Prostate gland (tissue), 2 donors: ENCODE results near the gene CEP126. TPM values are rescaled to one million over a fixed set of nuclear protein-coding genes. Genes with fewer than 3 reads are reported as not detected.
A peak's percentile ranks its signal among the peaks of the same experiment; 100 is the strongest.

ENCODE experiments used
- DNase-seq: peaks from one replicate; pipeline ENCODE4 v3.0.0-alpha.2; 2019; ENCODE audit warnings: low spot score
- H3K27ac ChIP-seq, 2 donors: fragments of 200-600 bp; sonication (generic); 2 replicates each; pipeline ENCODE4 v1.5.1; 2017 to 2019
- H3K27me3 ChIP-seq: fragments of 200-600 bp; sonication (generic); replicated peaks from 2 replicates; pipeline ENCODE4 v1.5.1; 2019; ENCODE audit not compliant: insufficient read depth
- H3K36me3 ChIP-seq, 2 donors: fragments of 200-600 bp; sonication (generic); 1 replicate in 1 of 2; 2 replicates in 1 of 2; pipeline versions ENCODE4 v1.5.1 to v1.8.1; 2017 to 2019
- H3K4me1 ChIP-seq: fragments of 200-600 bp; sonication (generic); replicated peaks from 2 replicates; pipeline ENCODE4 v1.5.1; 2019
- H3K4me3 ChIP-seq, 2 donors: fragments of 200-600 bp; sonication (generic); 2 replicates each; pipeline ENCODE4 v1.5.1; 2017 to 2019
- H3K9me3 ChIP-seq: fragments of 200-600 bp; sonication (generic); 2 replicates; pipeline ENCODE4 v1.5.1; 2017
- POLR2A ChIP-seq: fragments of 450-650 bp; IDR thresholded peaks from one replicate; pipeline ENCODE4 v1.6.1; 2016; ENCODE audit warnings: antibody characterized with exemption, mild to moderate bottlenecking
- POLR2AphosphoS5 ChIP-seq: sonication (generic); formaldehyde crosslinking; IDR thresholded peaks from one replicate; pipeline ENCODE4 v1.6.1; 2017; ENCODE audit warnings: antibody characterized with exemption
- WGBS: methylation state at CpG from one replicate; pipeline ENCODE4 v1.1.5; 2018; 5-methylcytosine and 5-hydroxymethylcytosine counted together
- intact Hi-C: fragments of 100-400 bp; cut with DNase I; formaldehyde crosslinking; loops from one replicate; pipeline ENCODE4 v1.14.2; 2022
- total RNA-seq, 2 donors: library from RNA; depleted of rRNA; stranded (reverse); fragments of >200 nt; gene quantifications; one replicate each; pipeline ENCODE4 v1.1.0, GENCODE V29; 2016
- TF ChIP-seq, protein P1 (sequence below), 4 experiments: fragments of 200-600 bp in 2 of 4; fragments of 450-650 bp in 2 of 4; sonication (generic) in 2 of 4; IDR thresholded peaks; 1 replicate in 3 of 4; 2 replicates in 1 of 4; pipeline ENCODE4 v1.5.1; 2016 to 2019; ENCODE audit warnings: antibody characterized with exemption in 4 of 4, mild to moderate bottlenecking in 2 of 4, moderate library complexity in 2 of 4

Gene CEP126
- total RNA-seq, 2 donors from 2014 or later: 2.0 to 15.2 TPM

DNA sequence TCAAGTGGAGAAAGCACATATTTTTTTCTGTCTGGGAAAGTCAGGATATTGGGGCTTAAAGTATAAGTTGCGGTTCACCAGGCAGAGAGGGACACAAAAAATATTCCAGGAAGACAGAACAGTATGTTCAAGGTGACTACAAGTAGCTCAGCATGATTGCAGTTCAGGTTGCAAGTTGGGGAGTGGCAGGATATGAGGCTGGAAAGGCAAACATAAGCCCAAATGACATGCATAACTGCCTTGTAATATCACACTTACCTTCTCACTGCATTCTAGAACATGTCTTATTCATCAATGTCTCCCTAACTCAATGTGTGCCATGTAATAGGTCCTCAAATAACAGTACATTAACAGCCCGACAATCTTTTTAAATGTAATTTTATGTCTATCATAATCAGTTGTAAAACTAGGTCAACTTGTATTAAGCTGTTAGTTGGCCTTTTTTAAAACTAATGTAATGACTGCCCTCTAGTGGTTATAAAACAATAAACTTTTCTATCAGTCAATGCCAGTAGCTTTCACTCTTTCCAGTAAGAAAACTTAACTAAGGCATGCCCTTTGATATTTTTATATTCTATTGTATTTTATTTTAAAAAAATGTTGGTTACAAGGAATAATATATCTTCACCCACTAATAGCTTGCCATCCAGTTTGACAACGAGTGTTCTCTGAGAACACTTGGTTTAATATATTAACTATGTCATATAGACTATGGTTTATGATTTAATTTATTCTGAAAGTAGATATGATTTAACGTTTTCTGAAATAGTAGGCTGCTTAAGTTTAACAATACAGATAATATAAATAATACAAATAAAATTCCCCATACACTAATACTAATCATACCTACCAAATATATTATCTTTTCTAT, 93.0 kb downstream of the CEP126 start:
- H3K36me3 ChIP-seq: no peaks in the 10 kb centered on the region
- intact Hi-C loops: loop anchor here (2.0 kb wide), 1 partner anchor 145 kb away; no protein-coding TSS in a partner anchor
- H3K4me1 ChIP-seq: no peaks in the 10 kb centered on the region
- 22% methylated on average over 4 of the region's 4 CpGs for WGBS
- no peak overlapping the region for H3K4me3 ChIP-seq
- H3K27me3 ChIP-seq: no peaks in the 10 kb centered on the region
- H3K27ac ChIP-seq: peak overlapping the region in 1 of 2 donors; percentile 28
- H3K9me3 ChIP-seq: no peaks in the 10 kb centered on the region
- TF ChIP-seq POLR2A (no peak), POLR2AphosphoS5 (peak; percentile 70)
- TF ChIP-seq, protein P1, sequence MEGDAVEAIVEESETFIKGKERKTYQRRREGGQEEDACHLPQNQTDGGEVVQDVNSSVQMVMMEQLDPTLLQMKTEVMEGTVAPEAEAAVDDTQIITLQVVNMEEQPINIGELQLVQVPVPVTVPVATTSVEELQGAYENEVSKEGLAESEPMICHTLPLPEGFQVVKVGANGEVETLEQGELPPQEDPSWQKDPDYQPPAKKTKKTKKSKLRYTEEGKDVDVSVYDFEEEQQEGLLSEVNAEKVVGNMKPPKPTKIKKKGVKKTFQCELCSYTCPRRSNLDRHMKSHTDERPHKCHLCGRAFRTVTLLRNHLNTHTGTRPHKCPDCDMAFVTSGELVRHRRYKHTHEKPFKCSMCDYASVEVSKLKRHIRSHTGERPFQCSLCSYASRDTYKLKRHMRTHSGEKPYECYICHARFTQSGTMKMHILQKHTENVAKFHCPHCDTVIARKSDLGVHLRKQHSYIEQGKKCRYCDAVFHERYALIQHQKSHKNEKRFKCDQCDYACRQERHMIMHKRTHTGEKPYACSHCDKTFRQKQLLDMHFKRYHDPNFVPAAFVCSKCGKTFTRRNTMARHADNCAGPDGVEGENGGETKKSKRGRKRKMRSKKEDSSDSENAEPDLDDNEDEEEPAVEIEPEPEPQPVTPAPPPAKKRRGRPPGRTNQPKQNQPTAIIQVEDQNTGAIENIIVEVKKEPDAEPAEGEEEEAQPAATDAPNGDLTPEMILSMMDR (IDR thresholded peaks at IDR 0.05): peak in 3 of 4 experiments; percentile 72 to 79 (median 77)
- DNase-seq: peak; percentile 42

DNA sequence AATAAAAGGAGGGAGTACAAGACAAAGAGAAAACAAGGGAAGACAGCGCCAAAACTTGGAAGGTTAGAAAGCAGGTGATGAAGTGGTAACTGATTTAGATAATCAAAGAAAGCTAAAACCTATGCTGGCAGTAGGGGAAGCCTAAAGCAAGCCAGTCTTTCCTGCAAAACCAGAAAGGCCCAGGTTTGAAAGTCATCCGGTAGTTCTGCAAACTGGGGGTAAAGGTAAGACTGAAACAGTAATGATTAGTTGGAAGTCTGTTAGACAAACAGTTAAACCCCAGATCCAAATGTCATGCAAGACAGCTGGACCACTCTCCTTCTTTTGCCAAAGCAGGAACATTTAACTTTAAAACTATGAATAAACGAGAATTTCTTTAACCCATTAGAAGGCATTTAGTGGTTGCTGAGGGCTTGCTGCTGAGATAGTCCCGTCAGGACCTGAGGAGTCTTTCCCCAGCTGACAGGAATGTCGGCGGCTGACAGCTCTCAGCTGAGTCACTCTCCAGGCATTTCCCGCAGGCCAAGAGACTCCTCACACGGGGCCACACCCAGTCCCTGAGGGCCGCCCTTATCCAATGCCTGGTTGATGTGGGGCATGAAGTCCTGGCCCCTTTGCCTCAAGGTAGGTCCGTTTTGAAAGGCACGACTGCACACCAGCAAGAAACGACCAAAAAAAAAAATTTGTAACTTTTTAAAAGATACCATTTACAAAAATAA, 96.1 kb downstream of the CEP126 start:
- DNase-seq: peak; percentile 27
- TF ChIP-seq POLR2AphosphoS5 (no peak), POLR2A (no peak)
- TF ChIP-seq, protein P1 (IDR thresholded peaks at IDR 0.05): no peak
- Histone ChIP-seq H3K4me3 (no peak overlapping the region), H3K27ac (no peak overlapping the region), H3K9me3 (no peaks in the 10 kb centered on the region), H3K4me1 (no peaks in the 10 kb centered on the region), H3K36me3 (no peaks in the 10 kb centered on the region), H3K27me3 (no peaks in the 10 kb centered on the region)
- WGBS: 25% methylated on average over 12 of the region's 12 CpGs
- intact Hi-C loops: no loop called here

DNA sequence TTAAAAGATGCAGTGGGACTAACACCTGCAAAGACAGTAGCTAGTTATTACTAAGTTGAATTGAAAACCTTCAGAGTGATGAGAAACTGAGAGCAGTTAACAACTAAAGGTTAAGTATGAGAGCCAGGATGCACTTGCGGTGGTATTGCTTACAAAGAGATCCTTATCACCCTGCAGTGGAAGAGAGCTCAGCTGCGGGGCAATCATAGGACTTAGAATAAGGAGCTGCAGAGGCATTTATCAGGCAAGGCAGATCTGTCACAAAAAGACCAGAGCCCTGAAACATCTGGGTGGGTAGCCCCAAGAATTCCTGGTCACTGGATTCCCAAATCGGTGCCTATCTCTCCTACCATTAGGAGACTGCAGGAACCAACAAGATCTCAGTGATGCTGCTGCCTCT, 98.1 kb downstream of the CEP126 start:
- 31% methylated on average over 3 of the region's 3 CpGs for WGBS
- Histone ChIP-seq H3K27ac (no peak overlapping the region), H3K4me1 (no peaks in the 10 kb centered on the region), H3K27me3 (no peaks in the 10 kb centered on the region), H3K4me3 (no peak overlapping the region), H3K36me3 (no peaks in the 10 kb centered on the region), H3K9me3 (no peaks in the 10 kb centered on the region)
- DNase-seq: no peak
- TF ChIP-seq, protein P1 (IDR thresholded peaks at IDR 0.05): no peak
- TF ChIP-seq POLR2A: no peak
- intact Hi-C loops: no loop called here

DNA sequence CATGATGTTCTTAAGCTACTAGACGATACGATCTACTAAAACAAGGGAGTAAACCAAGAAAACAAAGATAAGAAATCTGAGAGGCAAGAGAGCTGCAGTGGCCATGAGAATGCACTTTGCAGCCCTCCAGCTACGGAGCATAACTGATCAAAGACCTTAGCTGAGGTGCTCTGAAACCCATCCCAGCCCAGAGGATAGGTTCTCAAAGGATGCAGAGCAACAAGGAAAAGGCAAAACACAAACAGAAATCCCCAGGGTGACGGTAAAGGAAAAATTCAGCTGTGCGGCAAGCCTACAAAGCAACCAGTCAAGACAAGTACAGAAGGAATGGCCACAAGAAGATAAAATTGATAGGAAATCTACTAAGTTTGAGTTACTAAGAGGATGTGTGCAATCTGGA, 99.9 kb downstream of the CEP126 start:
- Histone ChIP-seq H3K4me1 (no peaks in the 10 kb centered on the region), H3K27ac (no peak overlapping the region), H3K9me3 (no peaks in the 10 kb centered on the region), H3K27me3 (no peaks in the 10 kb centered on the region), H3K36me3 (no peaks in the 10 kb centered on the region), H3K4me3 (no peak overlapping the region)
- WGBS: 78% methylated on average over 5 of the region's 5 CpGs
- TF ChIP-seq, protein P1 (IDR thresholded peaks at IDR 0.05): no peak
- no peak for TF ChIP-seq POLR2AphosphoS5
- TF ChIP-seq POLR2A: no peak
- DNase-seq: no peak
- intact Hi-C loops: no loop called here
